HG03280 (cell line): ENCODE results near the gene MAP3K2.

ENCODE experiments used
- ATAC-seq: cut with Tn5 transposase; IDR thresholded peaks from one replicate; pipeline ENCODE4 v1.9.1; 2021; ENCODE audit warnings: mild to moderate bottlenecking, moderate library complexity; ENCODE audit not compliant: unreplicated experiment

MAP3K2 gene

GRCh38 chr2:127387655-127388422 lies at the start of gene MAP3K2:
TSS of gene MAP3K2 (minus strand) at chr2:127387975. CDS start at chr2:127343129, 44,846 bp downstream.
- peak; percentile 76 for ATAC-seq

GRCh38 chr2:127437056-127437455 lies 49.3 kb upstream of the MAP3K2 start:
- ATAC-seq = no peak

- no peak for ATAC-seq
Observed at GRCh38 chr2:127434515-127434914, 46.7 kb upstream of the MAP3K2 start.

GRCh38 chr2:127431408-127432023 lies 43.7 kb upstream of the MAP3K2 start:
- ATAC-seq = no peak

GRCh38 chr2:127429844-127430425 lies 42.2 kb upstream of the MAP3K2 start:
- no peak for ATAC-seq

- no peak for ATAC-seq
Observed at GRCh38 chr2:127429291-127429690, 41.5 kb upstream of the MAP3K2 start.

- ATAC-seq = no peak
Observed at GRCh38 chr2:127428815-127429109, 41.0 kb upstream of the MAP3K2 start.

GRCh38 chr2:127428057-127428814 lies 40.5 kb upstream of the MAP3K2 start:
- ATAC-seq = no peak

GRCh38 chr2:127427376-127428056 lies 39.7 kb upstream of the MAP3K2 start:
- ATAC-seq = no peak

- ATAC-seq = no peak
Observed at GRCh38 chr2:127426501-127427354, 39.0 kb upstream of the MAP3K2 start.

GRCh38 chr2:127425540-127426490 lies 38.0 kb upstream of the MAP3K2 start:
- no peak for ATAC-seq

- ATAC-seq = no peak
Observed at GRCh38 chr2:127424598-127425520, 37.1 kb upstream of the MAP3K2 start.

- ATAC-seq = no peak
Observed at GRCh38 chr2:127423880-127424279, 36.1 kb upstream of the MAP3K2 start.

GRCh38 chr2:127423478-127423843 lies 35.7 kb upstream of the MAP3K2 start:
- no peak for ATAC-seq

GRCh38 chr2:127422559-127423477 lies 35.0 kb upstream of the MAP3K2 start:
- no peak for ATAC-seq

GRCh38 chr2:127421871-127422558 lies 34.2 kb upstream of the MAP3K2 start:
- no peak for ATAC-seq
